Stimulated activated CD8-positive, alpha-beta memory T cell treated with anti-CD3 and anti-CD28 coated beads, Interleukin-4, amount 100 ng/mL, for 4 hours (primary cell): Measurements from ENCODE around the gene GALK1.
A peak's percentile ranks its signal among the peaks of the same experiment; 100 is the strongest.
"Not testable (repeated sequence)": the region's sequence is repeated elsewhere in the genome, so short reads cannot be mapped to it uniquely, and the experiment has no call there.

Experiments used
- DNase-seq, 2 donors: peaks; one replicate each; pipeline ENCODE4 v3.0.0-alpha.2; 2020; ENCODE audit warnings: low read depth in 2 of 2, low spot score in 1 of 2

Gene GALK1

GRCh38 chr17:75784473-75785015 is 19.6 kb upstream of the GALK1 start, which contains the start of gene UNK:
TSS of gene UNK (plus strand) at chr17:75784806. CDS start at chr17:75784881, 75 bp downstream.
- DNase-seq: peak; percentile 90 to 95

- DNase-seq: no peak
Measured at GRCh38 chr17:75783803-75784472, 18.9 kb upstream of the GALK1 start.

- DNase-seq: no peak
Measured at GRCh38 chr17:75783069-75783783, 18.2 kb upstream of the GALK1 start.

GRCh38 chr17:75779987-75780889 is 15.2 kb upstream of the GALK1 start:
- DNase-seq: no peak

GRCh38 chr17:75779250-75779986 is 14.4 kb upstream of the GALK1 start:
- DNase-seq: peak; percentile 81 to 90

- DNase-seq: peak in 1 of 2 donors; percentile 45
Measured at GRCh38 chr17:75778861-75779249, 13.9 kb upstream of the GALK1 start.

GRCh38 chr17:75778066-75778860 is 13.3 kb upstream of the GALK1 start:
- DNase-seq: not testable (repeated sequence)

- no peak for DNase-seq
Measured at GRCh38 chr17:75777296-75777922, 12.4 kb upstream of the GALK1 start.

- DNase-seq: no peak
Measured at GRCh38 chr17:75776386-75777295, 11.6 kb upstream of the GALK1 start.

- no peak for DNase-seq
Measured at GRCh38 chr17:75774991-75775668, 10.1 kb upstream of the GALK1 start.

GRCh38 chr17:75774471-75774990 is 9.5 kb upstream of the GALK1 start:
- no peak for DNase-seq

GRCh38 chr17:75773808-75774470 is 8.9 kb upstream of the GALK1 start:
- no peak for DNase-seq

GRCh38 chr17:75773121-75773807 is 8.3 kb upstream of the GALK1 start:
- DNase-seq: no peak

GRCh38 chr17:75771334-75772281 is 6.6 kb upstream of the GALK1 start:
- DNase-seq: no peak

- no peak for DNase-seq
Measured at GRCh38 chr17:75769536-75769935, 4.5 kb upstream of the GALK1 start.
